Suprapubic skin (tissue), 4 donors: ENCODE measurements around the gene NFYC. TPM values are rescaled to one million over a fixed set of nuclear protein-coding genes. Genes with fewer than 3 reads are reported as not detected.

Source experiments
- DNase-seq, 2 donors: peaks; one replicate each; pipeline ENCODE4 v3.0.0-alpha.2; 2019; ENCODE audit warnings: low spot score in 2 of 2
- H3K27ac ChIP-seq: fragments of 200-600 bp; sonication (generic); one replicate; pipeline ENCODE4 v1.5.1; 2019
- H3K27me3 ChIP-seq: fragments of 200-600 bp; sonication (generic); one replicate; pipeline ENCODE4 v1.5.1; 2019
- H3K36me3 ChIP-seq: fragments of 200-600 bp; sonication (generic); one replicate; pipeline ENCODE4 v1.5.1; 2019
- H3K4me1 ChIP-seq: fragments of 200-600 bp; sonication (generic); one replicate; pipeline ENCODE4 v1.5.1; 2019
- H3K4me3 ChIP-seq: fragments of 200-600 bp; sonication (generic); one replicate; pipeline ENCODE4 v1.5.1; 2019; ENCODE audit warnings: mild to moderate bottlenecking
- H3K9me3 ChIP-seq: fragments of 200-600 bp; sonication (generic); one replicate; pipeline ENCODE4 v1.5.1; 2019
- EP300 ChIP-seq: sonication (generic); formaldehyde crosslinking; IDR thresholded peaks from one replicate; pipeline ENCODE4 v1.6.1; 2017; ENCODE audit warnings: antibody characterized with exemption
- POLR2A ChIP-seq, 2 donors: fragments of 450-650 bp; IDR thresholded peaks; one replicate each; pipeline ENCODE4 v1.6.1; 2017; ENCODE audit warnings: antibody characterized with exemption in 2 of 2, mild to moderate bottlenecking in 2 of 2, moderate library complexity in 2 of 2
- POLR2AphosphoS5 ChIP-seq, 3 donors: sonication (generic); formaldehyde crosslinking; IDR thresholded peaks; one replicate each; pipeline ENCODE4 v1.6.1; 2017; ENCODE audit warnings: antibody characterized with exemption in 3 of 3
- WGBS: methylation state at CpG from one replicate; pipeline ENCODE4 v1.1.5; 2018; 5-methylcytosine and 5-hydroxymethylcytosine counted together
- total RNA-seq, 4 donors: library from RNA; depleted of rRNA; stranded (reverse); fragments of >200 nt; gene quantifications; one replicate each; pipeline ENCODE4 v1.1.0, GENCODE V29; 2016
- TF ChIP-seq, protein P1 (sequence below), 2 donors: fragments of 200-600 bp in 1 of 2; fragments of 450-650 bp in 1 of 2; sonication (generic) in 1 of 2; IDR thresholded peaks; one replicate each; pipeline ENCODE4 v1.5.1; 2016 to 2019; ENCODE audit warnings: antibody characterized with exemption in 2 of 2, mild to moderate bottlenecking in 1 of 2, moderate library complexity in 1 of 2

NFYC gene
- total RNA-seq, 4 donors from 2014 or later: 62.9 to 111 (median 83.5) TPM

GRCh38 chr1:40662151-40662550 lies 29.4 kb upstream of the NFYC start:
- no peak overlapping the region for H3K27ac ChIP-seq
- H3K9me3 ChIP-seq: no peaks in the 10 kb centered on the region
- no peaks in the 10 kb centered on the region for H3K36me3 ChIP-seq
- TF ChIP-seq POLR2A (IDR thresholded peaks at IDR 0.05) (no peak), POLR2AphosphoS5 (IDR thresholded peaks at IDR 0.05) (no peak), EP300 (no peak)
- TF ChIP-seq, protein P1, sequence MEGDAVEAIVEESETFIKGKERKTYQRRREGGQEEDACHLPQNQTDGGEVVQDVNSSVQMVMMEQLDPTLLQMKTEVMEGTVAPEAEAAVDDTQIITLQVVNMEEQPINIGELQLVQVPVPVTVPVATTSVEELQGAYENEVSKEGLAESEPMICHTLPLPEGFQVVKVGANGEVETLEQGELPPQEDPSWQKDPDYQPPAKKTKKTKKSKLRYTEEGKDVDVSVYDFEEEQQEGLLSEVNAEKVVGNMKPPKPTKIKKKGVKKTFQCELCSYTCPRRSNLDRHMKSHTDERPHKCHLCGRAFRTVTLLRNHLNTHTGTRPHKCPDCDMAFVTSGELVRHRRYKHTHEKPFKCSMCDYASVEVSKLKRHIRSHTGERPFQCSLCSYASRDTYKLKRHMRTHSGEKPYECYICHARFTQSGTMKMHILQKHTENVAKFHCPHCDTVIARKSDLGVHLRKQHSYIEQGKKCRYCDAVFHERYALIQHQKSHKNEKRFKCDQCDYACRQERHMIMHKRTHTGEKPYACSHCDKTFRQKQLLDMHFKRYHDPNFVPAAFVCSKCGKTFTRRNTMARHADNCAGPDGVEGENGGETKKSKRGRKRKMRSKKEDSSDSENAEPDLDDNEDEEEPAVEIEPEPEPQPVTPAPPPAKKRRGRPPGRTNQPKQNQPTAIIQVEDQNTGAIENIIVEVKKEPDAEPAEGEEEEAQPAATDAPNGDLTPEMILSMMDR (IDR thresholded peaks at IDR 0.05): no peak
- no peaks in the 10 kb centered on the region for H3K27me3 ChIP-seq
- WGBS: 70% methylated on average over 6 of the region's 6 CpGs
- peaks cover 35% of the 10 kb centered on the region for H3K4me1 ChIP-seq
- no peak overlapping the region for H3K4me3 ChIP-seq
- no peak for DNase-seq

DNA sequence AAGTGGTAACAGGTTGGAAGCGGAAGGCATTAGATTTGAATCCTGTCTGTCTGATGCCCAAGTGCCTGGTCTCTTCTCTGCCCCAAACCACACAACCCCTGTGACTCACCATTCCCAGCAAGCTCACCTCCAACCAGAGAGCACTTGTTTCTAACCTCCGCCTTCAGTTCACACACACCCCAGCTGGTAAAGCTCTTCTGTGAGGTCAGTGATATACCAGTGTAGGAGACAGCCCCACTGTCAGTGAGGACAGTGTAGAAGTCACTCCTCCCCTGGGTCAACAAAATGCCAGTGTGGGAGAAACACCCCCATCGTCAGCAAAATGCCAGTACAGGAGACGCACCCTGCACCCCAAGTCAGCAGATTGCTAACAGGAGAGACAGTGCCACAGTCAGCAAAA lies 28.6 kb upstream of the NFYC start:
- H3K4me1 ChIP-seq: peaks cover 35% of the 10 kb centered on the region
- TF ChIP-seq EP300: no peak
- TF ChIP-seq POLR2AphosphoS5 (IDR thresholded peaks at IDR 0.05): no peak
- TF ChIP-seq, protein P1 (IDR thresholded peaks at IDR 0.05): no peak
- no peak for TF ChIP-seq POLR2A (IDR thresholded peaks at IDR 0.05)
- H3K36me3 ChIP-seq: no peaks in the 10 kb centered on the region
- H3K27ac ChIP-seq: no peak overlapping the region
- DNase-seq: no peak
- no peak overlapping the region for H3K4me3 ChIP-seq
- 69% methylated on average over 2 of the region's 4 CpGs for WGBS
- H3K9me3 ChIP-seq: no peaks in the 10 kb centered on the region
- no peaks in the 10 kb centered on the region for H3K27me3 ChIP-seq

GRCh38 chr1:40663324-40664166 lies 28.0 kb upstream of the NFYC start:
- Histone ChIP-seq H3K4me1 (peaks cover 36% of the 10 kb centered on the region), H3K36me3 (no peaks in the 10 kb centered on the region), H3K27me3 (no peaks in the 10 kb centered on the region), H3K27ac (no peak overlapping the region), H3K4me3 (no peak overlapping the region), H3K9me3 (no peaks in the 10 kb centered on the region)
- WGBS: 59% methylated on average over 8 of the region's 8 CpGs
- no peak for DNase-seq
- TF ChIP-seq POLR2A (IDR thresholded peaks at IDR 0.05) (no peak), EP300 (no peak), POLR2AphosphoS5 (IDR thresholded peaks at IDR 0.05) (no peak)
- TF ChIP-seq, protein P1 (IDR thresholded peaks at IDR 0.05): no peak

- WGBS: 75% methylated on average over 1 of the region's 1 CpG
- no peak overlapping the region for H3K27ac ChIP-seq
- TF ChIP-seq, protein P1 (IDR thresholded peaks at IDR 0.05): no peak
- TF ChIP-seq EP300: no peak
- no peak for TF ChIP-seq POLR2AphosphoS5 (IDR thresholded peaks at IDR 0.05)
- TF ChIP-seq POLR2A (IDR thresholded peaks at IDR 0.05): no peak
- no peak overlapping the region for H3K4me3 ChIP-seq
- no peaks in the 10 kb centered on the region for H3K36me3 ChIP-seq
- no peak for DNase-seq
- H3K4me1 ChIP-seq: peaks cover 42% of the 10 kb centered on the region
- H3K9me3 ChIP-seq: no peaks in the 10 kb centered on the region
- H3K27me3 ChIP-seq: no peaks in the 10 kb centered on the region
Measured at GRCh38 chr1:40664167-40664537, 27.4 kb upstream of the NFYC start.

DNA sequence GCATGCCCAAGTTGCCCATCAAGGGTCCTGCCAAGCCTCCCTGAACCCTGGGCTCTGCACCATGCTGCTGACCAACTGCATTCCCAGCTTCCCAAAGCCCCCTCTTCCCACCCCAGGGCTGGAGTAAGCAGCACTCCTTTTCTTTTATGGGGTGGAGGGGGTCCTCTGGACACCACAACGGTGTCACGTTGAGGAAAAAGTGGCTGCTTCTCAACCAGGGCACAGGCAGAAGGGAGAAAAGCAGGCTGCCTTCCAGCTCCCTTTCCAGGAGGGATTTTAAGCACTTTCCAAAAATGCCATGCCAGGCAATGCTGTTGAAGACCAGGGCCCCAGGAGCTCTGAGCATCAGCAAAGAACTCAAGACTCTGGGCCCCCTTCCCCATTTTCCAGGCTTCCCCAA lies 26.7 kb upstream of the NFYC start:
- no peak for DNase-seq
- Histone ChIP-seq H3K4me3 (peak overlapping the region; percentile 65), H3K36me3 (no peaks in the 10 kb centered on the region), H3K4me1 (peaks cover 42% of the 10 kb centered on the region), H3K9me3 (no peaks in the 10 kb centered on the region), H3K27me3 (no peaks in the 10 kb centered on the region), H3K27ac (no peak overlapping the region)
- 64% methylated on average over 2 of the region's 2 CpGs for WGBS
- TF ChIP-seq POLR2A (IDR thresholded peaks at IDR 0.05) (no peak), EP300 (no peak), POLR2AphosphoS5 (IDR thresholded peaks at IDR 0.05) (no peak)
- TF ChIP-seq, protein P1 (IDR thresholded peaks at IDR 0.05): no peak
